H9 (cell line): ENCODE data around the gene ATP8A2. TPM values are rescaled to one million over a fixed set of nuclear protein-coding genes. Genes with fewer than 3 reads are reported as not detected.

Source experiments
- DNase-seq: peaks from one replicate; pipeline ENCODE4 v3.0.0-alpha.2; 2017
- H2AFZ ChIP-seq: one replicate; pipeline ENCODE4 v1.6.1; 2013; ENCODE audit warnings: mild to moderate bottlenecking, low read length, control low read depth, moderate library complexity
- H2AK5ac ChIP-seq: 2 replicates; pipeline ENCODE4 v1.6.1; 2013; ENCODE audit warnings: low read length, control low read depth, mixed read lengths; ENCODE audit not compliant: insufficient read length
- H2BK120ac ChIP-seq: one replicate; pipeline ENCODE4 v1.6.1; 2013; ENCODE audit warnings: low read depth, mild to moderate bottlenecking, low read length, control low read depth, inconsistent platforms; ENCODE audit not compliant: poor library complexity, severe bottlenecking
- H2BK12ac ChIP-seq: 2 replicates; pipeline ENCODE4 v1.6.1; 2013; ENCODE audit warnings: low read length, control low read depth, mixed read lengths, low read depth; ENCODE audit not compliant: insufficient read length
- H2BK15ac ChIP-seq: 2 replicates; pipeline ENCODE4 v1.6.1; 2013; ENCODE audit warnings: low read depth, low read length, control low read depth
- H2BK20ac ChIP-seq: one replicate; pipeline ENCODE4 v1.6.1; 2013; ENCODE audit warnings: low read depth, mild to moderate bottlenecking, low read length, control low read depth, inconsistent platforms; ENCODE audit not compliant: poor library complexity, severe bottlenecking
- H2BK5ac ChIP-seq: 2 replicates; pipeline ENCODE4 v1.6.1; 2013; ENCODE audit warnings: low read length, control low read depth, mixed read lengths; ENCODE audit not compliant: insufficient read length
- H3K14ac ChIP-seq: 2 replicates; pipeline ENCODE4 v1.6.1; 2013; ENCODE audit warnings: low read length, control low read depth; ENCODE audit not compliant: insufficient read depth
- H3K18ac ChIP-seq: 2 replicates; pipeline ENCODE4 v1.6.1; 2013; ENCODE audit warnings: low read depth, mild to moderate bottlenecking, mixed read lengths, low read length, control low read depth; ENCODE audit not compliant: insufficient read length
- H3K23ac ChIP-seq: 2 replicates; pipeline ENCODE4 v1.6.1; 2013; ENCODE audit warnings: low read length, control low read depth, mixed read lengths, low read depth; ENCODE audit not compliant: insufficient read length
- H3K23me2 ChIP-seq: 2 replicates; pipeline ENCODE4 v1.6.1; 2013; ENCODE audit warnings: low read depth, mild to moderate bottlenecking, mixed read lengths, low read length, control low read depth; ENCODE audit not compliant: insufficient read length, poor library complexity, severe bottlenecking
- H3K27ac ChIP-seq: 2 replicates; pipeline ENCODE4 v1.5.1; 2013; ENCODE audit warnings: low read length, control low read depth, mixed read lengths, low read depth; ENCODE audit not compliant: insufficient read length
- H3K27me3 ChIP-seq: 2 replicates; pipeline ENCODE4 v1.6.1; 2013; ENCODE audit warnings: low read length, control low read depth, inconsistent platforms; ENCODE audit not compliant: insufficient read depth
- H3K4ac ChIP-seq: 2 replicates; pipeline ENCODE4 v1.6.1; 2013; ENCODE audit warnings: low read depth, mild to moderate bottlenecking, control low read depth, inconsistent platforms, low read length, moderate library complexity
- H3K4me1 ChIP-seq: 2 replicates; pipeline ENCODE4 v1.6.1; 2013; ENCODE audit warnings: low read length, control low read depth, inconsistent platforms; ENCODE audit not compliant: insufficient read depth
- H3K4me2 ChIP-seq: 2 replicates; pipeline ENCODE4 v1.6.1; 2013; ENCODE audit warnings: low read length, control low read depth, mixed read lengths; ENCODE audit not compliant: insufficient read length, insufficient read depth
- H3K56ac ChIP-seq: 2 replicates; pipeline ENCODE4 v1.6.1; 2013; ENCODE audit warnings: low read depth, mild to moderate bottlenecking, mixed read lengths, low read length, control low read depth; ENCODE audit not compliant: insufficient read length
- H3K79me1 ChIP-seq: 2 replicates; pipeline ENCODE4 v1.6.1; 2013; ENCODE audit warnings: low read depth, mild to moderate bottlenecking, moderate library complexity, low read length, control low read depth, inconsistent platforms; ENCODE audit not compliant: insufficient read depth, poor library complexity, severe bottlenecking
- H3K79me2 ChIP-seq: 2 replicates; pipeline ENCODE4 v1.6.1; 2013; ENCODE audit warnings: low read length, control low read depth, inconsistent platforms; ENCODE audit not compliant: insufficient read depth
- H3K9ac ChIP-seq: 2 replicates; pipeline ENCODE4 v1.6.1; 2013; ENCODE audit warnings: low read length, control low read depth, mixed read lengths; ENCODE audit not compliant: insufficient read length; ENCODE audit errors: extremely low read depth
- H3K9me3 ChIP-seq: one replicate; pipeline ENCODE4 v1.6.1; 2013; ENCODE audit warnings: low read depth, low read length, inconsistent platforms; ENCODE audit not compliant: control insufficient read depth
- H3T11ph ChIP-seq: one replicate; pipeline ENCODE4 v1.6.1; 2013; ENCODE audit warnings: mild to moderate bottlenecking, low read length, control low read depth, inconsistent platforms
- H4K20me1 ChIP-seq: one replicate; pipeline ENCODE4 v1.6.1; 2013; ENCODE audit not compliant: control insufficient read depth, insufficient read length, insufficient read depth
- H4K5ac ChIP-seq: 2 replicates; pipeline ENCODE4 v1.6.1; 2013; ENCODE audit warnings: low read depth, mild to moderate bottlenecking, mixed read lengths, low read length, control low read depth; ENCODE audit not compliant: insufficient read length
- H4K8ac ChIP-seq: replicated peaks from 2 replicates; pipeline ENCODE4 v1.6.1; 2013; ENCODE audit warnings: low read length, control low read depth, mixed read lengths, low read depth; ENCODE audit not compliant: insufficient read length
- H4K91ac ChIP-seq: 2 replicates; pipeline ENCODE4 v1.6.1; 2013; ENCODE audit warnings: low read depth, mild to moderate bottlenecking, moderate library complexity, mixed read lengths, low read length, control low read depth; ENCODE audit not compliant: insufficient read length
- H3K27ac Mint-ChIP-seq, 3 experiments: 2 replicates in 2 of 3; 3 replicates in 1 of 3; pipeline ENCODE4 v1.8.0; 2020 to 2021; ENCODE audit warnings: mixed read lengths in 3 of 3, mild to moderate bottlenecking in 1 of 3, moderate library complexity in 1 of 3
- H3K27me3 Mint-ChIP-seq: 2 replicates; pipeline ENCODE4 v1.8.0; 2021; ENCODE audit warnings: low read depth, mild to moderate bottlenecking, moderate library complexity, mixed read lengths
- H3K36me3 Mint-ChIP-seq, 3 experiments: 2 replicates in 2 of 3; 3 replicates in 1 of 3; pipeline ENCODE4 v1.8.0; 2020 to 2021; ENCODE audit warnings: low read depth in 3 of 3, mixed read lengths in 3 of 3; ENCODE audit not compliant: insufficient read depth in 1 of 3
- H3K4me1 Mint-ChIP-seq, 2 experiments: 2 replicates each; pipeline ENCODE4 v1.8.0; 2020; ENCODE audit warnings: mixed read lengths in 2 of 2
- H3K4me3 Mint-ChIP-seq, 2 experiments: 2 replicates in 1 of 2; 3 replicates in 1 of 2; pipeline ENCODE4 v1.8.0; 2020 to 2021; ENCODE audit warnings: mild to moderate bottlenecking in 2 of 2, mixed read lengths in 2 of 2, moderate library complexity in 1 of 2
- H3K9me3 Mint-ChIP-seq, 2 experiments: 2 replicates in 1 of 2; 3 replicates in 1 of 2; pipeline ENCODE4 v1.8.0; 2020; ENCODE audit warnings: mild to moderate bottlenecking in 2 of 2, mixed read lengths in 2 of 2, moderate library complexity in 1 of 2
- WGBS: extraction: QIAGEN DNeasy Blood & Tissue Kit; methylation state at CpG from one replicate; pipeline ENCODE4 v1.1.7; 2013; ENCODE audit warnings: missing lambda C conversion rate, low lambda C conversion rate, mixed read lengths; ENCODE audit not compliant: insufficient read length; ENCODE audit errors: extremely low coverage; 5-methylcytosine and 5-hydroxymethylcytosine counted together
- total RNA-seq: library from RNA; stranded (reverse); gene quantifications from 2 replicates; pipeline ENCODE4 v1.2.1, GENCODE V29; 2021
- TF ChIP-seq, protein P1 (sequence below): fragments of 200-600 bp; sonication (generic); conservative IDR thresholded peaks from 3 replicates; pipeline ENCODE4 v1.8.0; 2021; ENCODE audit warnings: antibody characterized with exemption, mild to moderate bottlenecking

Gene ATP8A2
- total RNA-seq, 1 experiment from 2014 or later: 18.2 TPM

DNA sequence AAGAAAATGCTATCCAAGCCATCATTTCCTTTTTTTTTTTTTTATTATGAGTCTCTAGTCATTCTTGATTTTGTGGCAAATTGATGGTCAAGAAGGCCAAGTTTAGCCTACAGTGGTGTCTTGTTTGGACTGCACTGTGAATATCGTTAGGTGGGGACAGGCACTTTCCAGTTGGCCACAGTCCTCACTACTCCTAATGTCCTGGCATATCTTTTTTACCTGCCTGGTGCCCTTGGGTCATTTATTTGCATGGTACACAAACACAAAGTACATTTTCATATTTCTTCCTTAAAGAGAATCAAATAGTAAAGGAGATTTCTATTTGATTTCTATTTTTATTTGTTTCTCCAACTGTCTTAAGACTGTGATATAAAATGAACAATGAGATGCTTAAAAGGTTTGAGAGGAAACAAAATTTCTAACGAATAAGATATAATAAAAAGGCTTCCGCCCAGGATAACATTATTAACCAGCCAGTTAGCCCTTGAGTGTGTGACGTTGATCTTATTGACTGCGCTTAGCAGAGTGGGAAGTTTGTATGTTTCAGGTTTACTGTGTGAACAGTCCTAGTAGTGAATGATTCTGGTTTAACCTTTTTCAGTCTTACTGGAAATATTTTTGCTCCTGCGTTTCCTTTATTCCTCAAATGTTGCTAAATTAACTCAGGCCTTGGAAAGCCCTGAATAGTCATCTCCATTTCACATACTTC lies 312.0 kb downstream of the ATP8A2 start:
- no peak overlapping the region for H4K91ac ChIP-seq
- H3K23me2 ChIP-seq: no peaks in the 10 kb centered on the region
- no peaks in the 10 kb centered on the region for H3K4me1 Mint-ChIP-seq
- H3K18ac ChIP-seq: no peak overlapping the region
- H4K8ac ChIP-seq: no peak overlapping the region
- H3K27me3 Mint-ChIP-seq: no peaks in the 10 kb centered on the region
- H3K4ac ChIP-seq: no peak overlapping the region
- H3K79me2 ChIP-seq: no peaks in the 10 kb centered on the region
- H3K9me3 Mint-ChIP-seq: peaks cover 0 to 3% of the 10 kb centered on the region in 2 experiments; a peak in 1 of 5 replicates
- H2BK120ac ChIP-seq: no peak overlapping the region
- no peak overlapping the region for H3K23ac ChIP-seq
- H3K27ac ChIP-seq: no peak overlapping the region
- no CpG with 5 or more reads among the region's 6 CpGs for WGBS
- no peaks in the 10 kb centered on the region for H3K79me1 ChIP-seq
- H2BK15ac ChIP-seq: no peak overlapping the region
- no peaks in the 10 kb centered on the region for H3K4me1 ChIP-seq
- no peaks in the 10 kb centered on the region for H4K20me1 ChIP-seq
- no peak for DNase-seq
- H3K27ac Mint-ChIP-seq: no peak overlapping the region; a peak in 1 of 7 replicates
- no peak overlapping the region for H2BK20ac ChIP-seq
- no peaks in the 10 kb centered on the region for H3K9me3 ChIP-seq
- no peaks in the 10 kb centered on the region for H3K36me3 Mint-ChIP-seq
- TF ChIP-seq, protein P1, sequence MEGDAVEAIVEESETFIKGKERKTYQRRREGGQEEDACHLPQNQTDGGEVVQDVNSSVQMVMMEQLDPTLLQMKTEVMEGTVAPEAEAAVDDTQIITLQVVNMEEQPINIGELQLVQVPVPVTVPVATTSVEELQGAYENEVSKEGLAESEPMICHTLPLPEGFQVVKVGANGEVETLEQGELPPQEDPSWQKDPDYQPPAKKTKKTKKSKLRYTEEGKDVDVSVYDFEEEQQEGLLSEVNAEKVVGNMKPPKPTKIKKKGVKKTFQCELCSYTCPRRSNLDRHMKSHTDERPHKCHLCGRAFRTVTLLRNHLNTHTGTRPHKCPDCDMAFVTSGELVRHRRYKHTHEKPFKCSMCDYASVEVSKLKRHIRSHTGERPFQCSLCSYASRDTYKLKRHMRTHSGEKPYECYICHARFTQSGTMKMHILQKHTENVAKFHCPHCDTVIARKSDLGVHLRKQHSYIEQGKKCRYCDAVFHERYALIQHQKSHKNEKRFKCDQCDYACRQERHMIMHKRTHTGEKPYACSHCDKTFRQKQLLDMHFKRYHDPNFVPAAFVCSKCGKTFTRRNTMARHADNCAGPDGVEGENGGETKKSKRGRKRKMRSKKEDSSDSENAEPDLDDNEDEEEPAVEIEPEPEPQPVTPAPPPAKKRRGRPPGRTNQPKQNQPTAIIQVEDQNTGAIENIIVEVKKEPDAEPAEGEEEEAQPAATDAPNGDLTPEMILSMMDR: no peak
- H3K4me3 Mint-ChIP-seq: no peak overlapping the region
- H3K27me3 ChIP-seq: no peaks in the 10 kb centered on the region
- H3K4me2 ChIP-seq: no peak overlapping the region
- no peak overlapping the region for H4K5ac ChIP-seq
- H3K14ac ChIP-seq: no peak overlapping the region
- no peak overlapping the region for H2AFZ ChIP-seq
- H3K56ac ChIP-seq: no peak overlapping the region
- no peak overlapping the region for H2BK12ac ChIP-seq
- H3T11ph ChIP-seq: no peak overlapping the region
- no peak overlapping the region for H2BK5ac ChIP-seq
- H3K9ac ChIP-seq: no peak overlapping the region
- no peak overlapping the region for H2AK5ac ChIP-seq
